ENCODE results near the gene TANC1.

The TANC1 gene

GRCh38 chr2:159193791-159194190 is 225.4 kb downstream of the TANC1 start:
- DNase-seq = no peak
- peaks cover 0 to 21% (median 3%) of the 10 kb centered on the region in 4 donors for H3K4me1 ChIP-seq
- H3K9me3 ChIP-seq = no peaks in the 10 kb centered on the region
- H3K4me3 ChIP-seq = no peak overlapping the region
- no peaks in the 10 kb centered on the region for H3K27me3 ChIP-seq
- TF ChIP-seq CTCF (IDR thresholded peaks at IDR 0.05) = no peak
- intact Hi-C loops (cut with DNase I; ENCODE audit: low total_unique reads) = no loop called here
- peaks cover 0 to 85% (median 7%) of the 10 kb centered on the region in 3 donors for H3K36me3 ChIP-seq
- no peak overlapping the region for H3K27ac ChIP-seq

- intact Hi-C loops (cut with DNase I; ENCODE audit: low total_unique reads) = no loop called here
- no peak for DNase-seq
These were observed 225.8 kb downstream of the TANC1 start for GRCh38 chr2:159194241-159194640.

GRCh38 chr2:159195697-159196096 is 227.3 kb downstream of the TANC1 start:
- Histone ChIP-seq H3K4me1 (peaks cover 0 to 32% (median 7%) of the 10 kb centered on the region in 4 donors), H3K9me3 (no peaks in the 10 kb centered on the region), H3K27me3 (no peaks in the 10 kb centered on the region), H3K4me3 (no peak overlapping the region), H3K27ac (peak overlapping the region in 1 of 2 donors; percentile 45), H3K36me3 (peaks cover 0 to 81% (median 7%) of the 10 kb centered on the region in 3 donors)
- intact Hi-C loops (cut with DNase I; ENCODE audit: low total_unique reads) = no loop called here
- TF ChIP-seq CTCF (IDR thresholded peaks at IDR 0.05) = no peak
- DNase-seq = no peak

More at GRCh38 chr2:159194241-159194640, 225.8 kb downstream of the TANC1 start:
- H3K27ac ChIP-seq = no peak overlapping the region
- no peaks in the 10 kb centered on the region for H3K27me3 ChIP-seq
- H3K4me1 ChIP-seq = peaks cover 0 to 21% (median 3%) of the 10 kb centered on the region in 4 donors
- H3K9me3 ChIP-seq = no peaks in the 10 kb centered on the region
- no peak for TF ChIP-seq CTCF (IDR thresholded peaks at IDR 0.05)
- peaks cover 0 to 85% (median 7%) of the 10 kb centered on the region in 3 donors for H3K36me3 ChIP-seq
- H3K4me3 ChIP-seq = no peak overlapping the region

- intact Hi-C loops (cut with DNase I; ENCODE audit: low total_unique reads) = no loop called here
These were observed 228.0 kb downstream of the TANC1 start for GRCh38 chr2:159196393-159196925.

GRCh38 chr2:159199236-159199635 is 230.8 kb downstream of the TANC1 start:
- H3K36me3 ChIP-seq = peaks cover 0 to 54% (median 7%) of the 10 kb centered on the region in 3 donors
- DNase-seq = no peak
- intact Hi-C loops (cut with DNase I; ENCODE audit: low total_unique reads) = no loop called here

More at GRCh38 chr2:159196393-159196925, 228.0 kb downstream of the TANC1 start:
- no peak overlapping the region for H3K4me3 ChIP-seq
- no peak for DNase-seq
- H3K36me3 ChIP-seq = peaks cover 0 to 74% (median 7%) of the 10 kb centered on the region in 3 donors
- peaks cover 0 to 39% (median 9%) of the 10 kb centered on the region in 4 donors for H3K4me1 ChIP-seq
- H3K9me3 ChIP-seq = no peaks in the 10 kb centered on the region
- no peak for TF ChIP-seq CTCF (IDR thresholded peaks at IDR 0.05)
- no peak overlapping the region for H3K27ac ChIP-seq
- no peaks in the 10 kb centered on the region for H3K27me3 ChIP-seq

More at GRCh38 chr2:159199236-159199635, 230.8 kb downstream of the TANC1 start:
- no peak overlapping the region for H3K4me3 ChIP-seq
- H3K4me1 ChIP-seq = peaks cover 0 to 61% (median 22%) of the 10 kb centered on the region in 4 donors
- H3K27ac ChIP-seq = peak overlapping the region in 1 of 2 donors; percentile 39
- no peaks in the 10 kb centered on the region for H3K9me3 ChIP-seq
- H3K27me3 ChIP-seq = no peaks in the 10 kb centered on the region
- no peak for TF ChIP-seq CTCF (IDR thresholded peaks at IDR 0.05)

Data from tibial artery (tissue), 4 donors.